GM12872 (cell line): Measurements from ENCODE around the gene TMEM86B.

Experiments
- CTCF ChIP-seq: IDR thresholded peaks from 3 replicates; pipeline ENCODE4 v1.5.1; 2011; ENCODE audit warnings: low read depth, mild to moderate bottlenecking, low read length, moderate library complexity; ENCODE audit not compliant: insufficient read depth

Gene TMEM86B

GRCh38 chr19:55232986-55233385 is 4.4 kb upstream of the TMEM86B start:
- TF ChIP-seq CTCF, result no peak

GRCh38 chr19:55232286-55232602 is 3.7 kb upstream of the TMEM86B start:
- no peak for TF ChIP-seq CTCF

GRCh38 chr19:55231391-55232285 is 3.1 kb upstream of the TMEM86B start:
- TF ChIP-seq CTCF, result no peak

GRCh38 chr19:55230780-55231179 is 2.2 kb upstream of the TMEM86B start:
- TF ChIP-seq CTCF, result no peak

- TF ChIP-seq CTCF, result no peak
These were observed 1.8 kb upstream of the TMEM86B start for GRCh38 chr19:55230329-55230728.

GRCh38 chr19:55229789-55230182 is 1.2 kb upstream of the TMEM86B start:
- TF ChIP-seq CTCF, result no peak

- TF ChIP-seq CTCF, result no peak
These were observed 704 bp upstream of the TMEM86B start for GRCh38 chr19:55229145-55229788.
